ENCODE data around the gene MNX1. TPM values are rescaled to one million over a fixed set of nuclear protein-coding genes. Genes with fewer than 3 reads are reported as not detected.

Gene MNX1
- total RNA-seq, 2 experiments from 2014 or later: not detected

GRCh38 chr7:157027568-157028198 is 17.2 kb upstream of the MNX1 start:
- DNase-seq: peak; percentile 3
- intact Hi-C loops (cut with micrococcal nuclease): no loop called here
- H3K27me3 Mint-ChIP-seq: peaks cover 66% of the 10 kb centered on the region
- H3K36me3 Mint-ChIP-seq: no peaks in the 10 kb centered on the region
- no peaks in the 10 kb centered on the region for H3K4me1 Mint-ChIP-seq (ENCODE audit: low read depth)
- H3K27ac Mint-ChIP-seq: no peak overlapping the region
- POLR2A ChIA-PET: no interaction called here
- CTCF ChIA-PET: no interaction called here
- H3K4me3 Mint-ChIP-seq: no peak overlapping the region
- H3K9me3 Mint-ChIP-seq: no peaks in the 10 kb centered on the region

GRCh38 chr7:157024716-157025115 is 14.3 kb upstream of the MNX1 start:
- ChIA-PET CTCF (no interaction called here), POLR2A (no interaction called here)
- Mint-ChIP-seq H3K4me1 (ENCODE audit: low read depth) (no peaks in the 10 kb centered on the region), H3K27me3 (peaks cover 73% of the 10 kb centered on the region), H3K36me3 (no peaks in the 10 kb centered on the region), H3K27ac (no peak overlapping the region), H3K4me3 (no peak overlapping the region), H3K9me3 (no peaks in the 10 kb centered on the region)
- intact Hi-C loops (cut with micrococcal nuclease): no loop called here
- DNase-seq: no peak

DNA sequence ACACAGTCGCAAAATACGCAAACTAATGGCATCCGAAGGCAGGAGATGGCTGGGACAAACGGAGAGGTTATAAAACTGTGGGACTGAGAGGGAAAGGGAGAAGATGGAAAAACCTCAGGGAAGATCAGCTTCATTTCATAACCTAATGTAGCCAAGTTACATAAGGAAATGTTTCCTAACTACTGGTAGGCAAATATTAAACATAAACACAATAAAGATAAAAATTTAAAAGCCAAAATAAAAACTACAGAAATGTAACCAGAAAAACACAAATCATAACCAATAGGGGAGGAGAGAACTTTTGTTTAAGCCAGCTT is 13.1 kb upstream of the MNX1 start:
- no peak for DNase-seq
- H3K27me3 Mint-ChIP-seq: peaks cover 73% of the 10 kb centered on the region
- H3K27ac Mint-ChIP-seq: no peak overlapping the region
- H3K4me1 Mint-ChIP-seq (ENCODE audit: low read depth): peaks cover 6% of the 10 kb centered on the region
- intact Hi-C loops (cut with micrococcal nuclease): no loop called here
- H3K4me3 Mint-ChIP-seq: no peak overlapping the region
- no peaks in the 10 kb centered on the region for H3K9me3 Mint-ChIP-seq
- ChIA-PET POLR2A (no interaction called here), CTCF (no interaction called here)
- no peaks in the 10 kb centered on the region for H3K36me3 Mint-ChIP-seq

DNA sequence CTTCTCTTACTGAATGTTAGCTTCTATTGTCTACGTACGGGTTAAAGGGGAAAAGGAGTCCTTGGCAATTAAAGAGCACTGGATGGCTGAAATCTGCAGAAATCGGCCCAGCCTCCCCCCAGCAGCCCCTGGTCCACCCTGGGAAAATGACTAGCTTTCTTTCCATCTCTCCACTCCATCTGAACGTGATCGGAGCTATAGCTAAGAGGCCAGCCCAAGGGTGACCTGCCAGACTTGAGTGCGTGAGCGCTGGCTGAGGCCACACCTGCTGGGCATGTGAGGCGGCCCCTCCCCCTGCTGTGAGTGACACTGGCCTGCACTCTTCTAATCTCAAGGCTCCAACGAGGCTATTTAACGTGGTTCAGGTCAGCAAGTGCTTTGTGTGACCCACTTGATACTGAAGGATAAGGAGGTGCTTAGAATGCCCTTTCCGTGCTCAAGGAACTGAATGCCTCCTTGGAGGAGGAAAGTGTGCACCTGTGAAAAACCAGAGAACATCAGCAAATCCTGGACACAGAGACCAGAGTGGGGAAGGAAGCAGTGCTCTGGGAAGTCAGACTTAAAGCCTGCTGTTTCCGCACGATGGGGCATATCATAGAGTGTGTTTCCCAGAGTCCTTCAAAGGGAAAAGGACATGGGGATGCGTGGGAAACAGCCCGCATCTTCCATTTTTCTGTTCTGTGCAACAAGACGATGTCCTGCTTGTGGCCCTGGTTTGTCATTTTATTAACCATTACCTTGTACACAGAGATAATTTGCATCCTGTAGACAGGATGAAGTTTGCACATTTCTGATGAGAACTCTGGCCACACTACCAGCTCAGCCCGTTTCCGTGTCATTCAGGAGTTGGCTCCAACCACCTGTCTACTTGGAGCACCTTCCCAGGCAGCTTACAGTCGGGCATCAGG is 12.5 kb upstream of the MNX1 start:
- peaks cover 69% of the 10 kb centered on the region for H3K27me3 Mint-ChIP-seq
- H3K27ac Mint-ChIP-seq: no peak overlapping the region
- peak; percentile 6 for DNase-seq
- ChIA-PET POLR2A (no interaction called here), CTCF (no interaction called here)
- no peaks in the 10 kb centered on the region for H3K9me3 Mint-ChIP-seq
- intact Hi-C loops (cut with micrococcal nuclease): no loop called here
- H3K4me3 Mint-ChIP-seq: no peak overlapping the region
- H3K36me3 Mint-ChIP-seq: no peaks in the 10 kb centered on the region
- peaks cover 8% of the 10 kb centered on the region for H3K4me1 Mint-ChIP-seq (ENCODE audit: low read depth)

GRCh38 chr7:157021871-157022680 is 11.6 kb upstream of the MNX1 start:
- no peak for DNase-seq
- Mint-ChIP-seq H3K4me3 (no peak overlapping the region), H3K4me1 (ENCODE audit: low read depth) (peaks cover 8% of the 10 kb centered on the region), H3K27me3 (peaks cover 70% of the 10 kb centered on the region), H3K27ac (no peak overlapping the region), H3K9me3 (no peaks in the 10 kb centered on the region), H3K36me3 (no peaks in the 10 kb centered on the region)
- CTCF ChIA-PET: no interaction called here
- POLR2A ChIA-PET: no interaction called here
- intact Hi-C loops (cut with micrococcal nuclease): no loop called here

DNA sequence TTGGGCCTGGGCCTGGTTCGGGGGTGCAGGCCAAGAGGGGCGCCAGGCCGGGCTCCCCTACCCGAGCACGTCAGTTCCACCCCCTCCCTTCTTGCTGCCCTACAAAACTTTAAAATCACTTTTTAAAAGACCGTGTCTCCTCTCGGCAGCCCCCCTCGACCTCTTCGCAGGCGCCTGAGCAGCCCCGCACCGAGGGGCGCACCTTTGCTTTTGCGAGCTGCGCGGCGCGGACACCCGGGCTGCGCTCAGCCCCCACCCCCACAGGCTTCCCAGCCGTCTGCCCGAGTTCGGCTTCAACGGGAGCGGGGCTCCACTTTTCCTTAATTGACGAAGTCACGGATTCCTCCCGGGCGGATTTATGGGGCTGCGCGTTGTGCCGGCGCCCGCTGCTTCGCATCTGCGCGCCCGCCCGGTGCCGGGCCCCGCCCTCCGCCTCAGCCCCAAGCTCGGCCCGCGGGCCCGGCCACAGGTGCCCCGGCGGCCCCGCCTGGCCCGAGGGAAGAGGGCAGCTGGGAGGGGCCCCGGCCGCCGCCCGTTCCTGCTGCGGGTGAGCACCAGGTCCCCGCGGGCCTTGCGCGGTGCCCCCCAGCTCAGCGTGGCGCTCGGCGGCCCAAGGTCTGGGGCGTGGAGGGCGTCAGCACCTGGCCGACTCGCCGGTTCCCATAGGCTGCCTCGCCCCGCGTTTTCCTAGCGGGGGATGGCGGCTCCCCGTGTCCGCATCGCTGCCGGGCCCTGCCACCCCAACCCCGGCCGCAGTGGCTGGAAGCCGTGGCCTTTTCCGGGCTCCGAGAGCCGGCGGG is 10.8 kb upstream of the MNX1 start:
- Mint-ChIP-seq H3K9me3 (no peaks in the 10 kb centered on the region), H3K36me3 (no peaks in the 10 kb centered on the region), H3K27me3 (peaks cover 69% of the 10 kb centered on the region), H3K4me3 (no peak overlapping the region), H3K27ac (no peak overlapping the region), H3K4me1 (ENCODE audit: low read depth) (peaks cover 13% of the 10 kb centered on the region)
- intact Hi-C loops (cut with micrococcal nuclease): no loop called here
- ChIA-PET POLR2A (no interaction called here), CTCF (no interaction called here)
- no peak for DNase-seq

GRCh38 chr7:157020514-157021070 is 10.1 kb upstream of the MNX1 start:
- no peaks in the 10 kb centered on the region for H3K9me3 Mint-ChIP-seq
- H3K4me1 Mint-ChIP-seq (ENCODE audit: low read depth): peaks cover 17% of the 10 kb centered on the region
- POLR2A ChIA-PET: no interaction called here
- H3K4me3 Mint-ChIP-seq: no peak overlapping the region
- DNase-seq: no peak
- H3K27ac Mint-ChIP-seq: no peak overlapping the region
- CTCF ChIA-PET: no interaction called here
- H3K27me3 Mint-ChIP-seq: peaks cover 68% of the 10 kb centered on the region
- H3K36me3 Mint-ChIP-seq: no peaks in the 10 kb centered on the region
- intact Hi-C loops (cut with micrococcal nuclease): no loop called here

DNA sequence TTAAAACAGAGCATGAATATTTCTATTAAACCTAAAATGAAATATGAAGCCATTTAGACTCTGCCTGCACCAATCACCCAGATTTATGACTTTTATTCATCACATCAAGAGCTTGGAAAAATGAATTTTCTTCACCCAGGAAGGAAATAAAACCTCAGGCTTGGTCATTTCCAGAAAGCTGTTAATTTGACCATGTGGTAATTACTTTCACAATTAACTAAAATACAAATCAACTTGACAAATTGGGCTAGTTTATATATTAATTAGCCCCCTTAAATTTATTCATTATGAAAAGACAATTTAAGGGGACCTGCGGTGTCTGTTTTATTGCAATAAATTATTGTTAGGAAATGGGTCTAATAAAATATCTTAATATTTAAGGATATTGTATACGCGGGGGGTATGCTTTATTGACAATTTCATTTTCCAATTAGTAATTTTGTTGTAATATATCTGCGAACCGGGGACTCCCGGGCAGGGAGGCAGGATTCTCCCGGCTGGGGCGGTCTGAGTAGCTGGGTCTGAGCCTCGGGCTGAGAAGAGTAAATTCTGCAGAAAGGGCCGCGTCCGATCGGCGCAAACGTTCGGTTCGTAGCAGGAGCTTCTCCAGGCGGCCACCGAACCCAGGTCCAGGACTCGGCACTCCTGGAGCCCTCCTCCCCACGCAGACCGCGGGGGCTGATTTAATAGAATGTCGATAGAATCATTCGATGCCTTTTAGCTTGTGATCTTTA is 9.4 kb upstream of the MNX1 start:
- Mint-ChIP-seq H3K36me3 (no peaks in the 10 kb centered on the region), H3K27me3 (peaks cover 66% of the 10 kb centered on the region), H3K9me3 (no peaks in the 10 kb centered on the region), H3K27ac (no peak overlapping the region), H3K4me3 (no peak overlapping the region), H3K4me1 (ENCODE audit: low read depth) (peaks cover 17% of the 10 kb centered on the region)
- CTCF ChIA-PET: no interaction called here
- no peak for DNase-seq
- POLR2A ChIA-PET: no interaction called here
- intact Hi-C loops (cut with micrococcal nuclease): loop anchor here (5.0 kb wide), 1 partner anchor 1568 kb away; no protein-coding TSS in a partner anchor

DNA sequence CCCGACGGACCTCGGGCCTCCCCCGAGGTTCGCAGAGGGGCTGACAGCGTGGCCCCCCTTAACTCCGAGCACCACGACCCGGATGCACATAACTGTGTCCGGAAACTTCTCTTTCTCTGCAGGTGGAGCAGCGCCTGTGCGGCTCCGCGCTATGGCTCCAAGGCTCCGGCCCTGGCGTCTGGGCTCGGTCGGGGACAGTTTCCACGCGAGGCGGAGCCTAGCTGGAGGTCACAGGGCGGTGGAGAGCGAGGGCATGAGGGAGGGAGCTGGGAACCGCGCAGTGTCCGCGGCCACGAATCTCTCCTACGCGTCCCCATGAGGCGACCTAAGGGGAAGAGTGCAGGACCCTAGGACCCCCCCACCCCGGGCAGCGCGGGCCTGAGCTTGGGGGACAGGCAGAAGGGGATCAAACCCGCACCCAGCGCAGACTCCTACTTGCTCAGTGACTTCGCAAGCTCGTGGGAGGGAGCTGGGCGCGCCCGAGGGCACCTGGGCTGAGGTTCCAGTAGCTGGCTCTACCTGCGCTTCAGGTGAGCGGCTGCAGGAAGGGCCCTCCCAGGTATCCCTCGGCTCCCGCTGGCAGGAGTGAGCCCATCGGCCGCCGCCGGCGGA is 8.6 kb upstream of the MNX1 start:
- Mint-ChIP-seq H3K4me1 (ENCODE audit: low read depth) (peaks cover 17% of the 10 kb centered on the region), H3K27me3 (peaks cover 68% of the 10 kb centered on the region), H3K9me3 (no peaks in the 10 kb centered on the region), H3K36me3 (no peaks in the 10 kb centered on the region), H3K27ac (no peak overlapping the region), H3K4me3 (no peak overlapping the region)
- POLR2A ChIA-PET: no interaction called here
- no peak for DNase-seq
- intact Hi-C loops (cut with micrococcal nuclease): loop anchor here (5.0 kb wide), 1 partner anchor 1567 kb away; no protein-coding TSS in a partner anchor
- CTCF ChIA-PET: no interaction called here

GRCh38 chr7:157018328-157018996 is 8.0 kb upstream of the MNX1 start:
- no peak for DNase-seq
- no peaks in the 10 kb centered on the region for H3K9me3 Mint-ChIP-seq
- POLR2A ChIA-PET: no interaction called here
- intact Hi-C loops (cut with micrococcal nuclease): loop anchor here (5.0 kb wide), 1 partner anchor 1566 kb away; no protein-coding TSS in a partner anchor
- peaks cover 17% of the 10 kb centered on the region for H3K4me1 Mint-ChIP-seq (ENCODE audit: low read depth)
- no peak overlapping the region for H3K4me3 Mint-ChIP-seq
- CTCF ChIA-PET: no interaction called here
- no peak overlapping the region for H3K27ac Mint-ChIP-seq
- peaks cover 71% of the 10 kb centered on the region for H3K27me3 Mint-ChIP-seq
- H3K36me3 Mint-ChIP-seq: no peaks in the 10 kb centered on the region
